Inflammatory macrophage treated with lipopolysaccharide for 4 hours (primary cell): ENCODE measurements around the gene NDEL1.

Source experiments
- DNase-seq: peaks from one replicate; pipeline ENCODE4 v3.0.0-alpha.2; 2020

NDEL1 gene

GRCh38 chr17:8418471-8418870 is 17.2 kb upstream of the NDEL1 start:
- no peak for DNase-seq

DNA sequence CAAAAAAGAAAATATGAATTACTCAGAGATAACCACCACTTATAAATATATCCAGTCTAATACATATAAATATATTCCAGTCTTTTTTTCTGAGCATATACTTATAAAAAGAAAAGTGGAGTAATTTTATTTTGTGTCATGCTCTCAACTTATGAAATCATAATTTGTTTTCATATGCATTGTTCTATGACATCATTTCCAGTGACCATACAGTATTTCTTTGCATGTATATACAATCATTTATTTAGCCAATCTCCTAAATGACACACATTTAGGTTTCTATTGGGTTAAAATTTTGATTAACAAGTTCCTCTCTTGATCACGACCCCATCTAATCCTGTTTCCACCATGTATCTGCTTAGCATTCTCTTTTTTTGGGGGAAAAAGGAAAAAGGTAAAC is 16.4 kb upstream of the NDEL1 start:
- DNase-seq, result peak; percentile 17

GRCh38 chr17:8420041-8420934 is 15.4 kb upstream of the NDEL1 start:
- peak; percentile 88 for DNase-seq

- no peak for DNase-seq
Measured at GRCh38 chr17:8421571-8421970, 14.1 kb upstream of the NDEL1 start.

GRCh38 chr17:8426094-8426720 is 9.5 kb upstream of the NDEL1 start:
- no peak for DNase-seq

- DNase-seq, result no peak
Measured at GRCh38 chr17:8426802-8427201, 8.9 kb upstream of the NDEL1 start.

DNA sequence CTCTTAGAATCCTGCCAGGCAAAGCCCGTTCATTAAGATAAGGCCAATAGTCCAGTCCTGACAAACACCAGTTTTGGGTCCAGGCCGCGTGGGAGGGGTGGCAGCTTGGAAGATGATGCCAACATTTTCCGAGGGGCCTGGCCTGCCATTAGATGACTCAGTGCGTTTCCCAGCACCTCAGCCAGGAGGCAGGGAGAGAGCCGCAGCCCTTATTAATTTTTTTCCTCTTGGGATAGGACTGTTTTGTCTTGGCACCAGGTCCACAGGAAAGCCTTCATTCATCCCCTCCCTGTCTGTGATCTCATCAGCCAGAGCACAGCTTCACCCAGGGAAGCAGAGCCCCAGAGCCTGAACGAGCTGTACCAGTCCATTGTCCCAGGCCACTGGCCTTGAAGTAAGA is 4.7 kb upstream of the NDEL1 start:
- DNase-seq, result no peak

- peak; percentile 62 for DNase-seq
Measured at GRCh38 chr17:8436169-8436843, 622 bp downstream of the NDEL1 start.

GRCh38 chr17:8436844-8437171 is 1.1 kb downstream of the NDEL1 start:
- no peak for DNase-seq

DNA sequence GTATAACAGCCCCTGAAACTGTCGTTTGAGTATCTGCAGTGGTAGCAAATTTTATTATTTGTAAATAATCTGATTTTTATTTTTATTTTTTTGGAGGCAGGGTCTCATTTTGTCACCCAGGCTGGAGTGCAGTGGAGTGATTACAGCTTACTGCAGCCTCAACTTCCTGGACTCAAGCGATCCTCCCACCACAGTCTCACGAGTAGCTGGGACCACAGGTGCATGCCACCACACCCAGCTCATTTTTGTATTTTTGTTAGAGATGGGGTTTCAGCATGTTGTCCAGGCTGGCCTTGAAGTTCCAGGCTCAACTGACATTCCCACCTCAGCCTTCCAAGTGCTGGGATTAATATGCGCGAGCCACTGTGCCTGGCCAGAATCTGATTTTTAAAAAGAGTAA is 2.8 kb downstream of the NDEL1 start:
- no peak for DNase-seq

DNA sequence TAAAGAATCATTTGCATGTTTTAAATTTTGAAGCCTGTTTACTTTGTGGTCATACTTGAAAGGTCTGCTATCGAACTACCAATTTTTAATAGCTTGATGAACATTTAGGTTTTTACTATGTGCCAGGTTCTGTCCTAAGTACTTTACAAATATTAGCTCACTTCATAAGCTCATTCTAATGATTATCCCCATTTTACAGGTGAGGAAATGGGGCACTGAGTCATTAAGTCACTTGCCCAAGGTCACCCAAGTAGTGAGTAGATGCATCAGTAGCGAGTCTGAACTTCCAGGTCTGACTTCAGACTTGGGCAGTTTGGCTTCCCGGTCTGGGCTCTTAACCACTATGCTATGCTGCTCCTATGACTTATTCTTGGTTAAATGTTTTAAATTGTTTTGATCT is 4.0 kb downstream of the NDEL1 start:
- DNase-seq, result no peak

GRCh38 chr17:8441690-8442089 is 6.0 kb downstream of the NDEL1 start:
- DNase-seq, result no peak

DNA sequence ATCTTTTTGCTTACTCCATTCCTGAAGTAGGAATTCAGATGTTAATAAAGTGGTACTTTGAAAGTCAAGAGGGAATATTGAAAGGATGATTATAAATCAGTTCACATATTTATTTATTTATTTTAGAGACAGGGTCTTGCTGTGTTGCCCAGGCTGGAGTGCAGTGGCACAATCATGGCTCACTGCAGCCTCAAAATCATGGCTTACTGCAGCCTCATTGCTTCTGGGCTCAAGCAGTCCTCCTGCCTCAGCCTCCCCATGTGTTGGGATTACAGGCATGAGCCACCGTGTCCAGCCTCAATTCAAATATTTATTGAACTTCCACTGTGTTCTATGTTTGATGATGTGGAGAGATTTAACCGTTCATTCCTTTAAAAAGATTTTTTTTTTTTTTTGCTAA is 6.6 kb downstream of the NDEL1 start:
- no peak for DNase-seq

DNA sequence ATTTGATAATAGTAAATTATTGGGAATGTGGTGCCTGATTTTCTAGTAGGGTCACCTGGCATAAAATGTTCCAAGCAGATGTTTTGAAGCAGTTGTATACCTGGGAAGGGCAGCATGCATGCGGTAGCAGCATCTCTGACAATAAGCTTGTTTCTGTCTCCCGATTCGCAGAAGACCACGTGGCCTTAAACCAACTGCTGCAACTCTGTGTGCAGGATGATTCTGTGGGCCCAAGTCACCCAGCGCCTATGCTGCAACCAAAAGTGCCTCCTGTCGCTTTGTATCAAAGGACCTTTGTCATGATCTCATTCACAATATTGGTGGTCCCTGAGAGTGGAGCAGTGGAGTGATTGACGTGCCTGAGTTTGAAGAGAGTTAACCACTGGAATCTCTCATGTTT is 8.1 kb downstream of the NDEL1 start:
- DNase-seq, result no peak

GRCh38 chr17:8444494-8444893 is 8.8 kb downstream of the NDEL1 start:
- no peak for DNase-seq

DNA sequence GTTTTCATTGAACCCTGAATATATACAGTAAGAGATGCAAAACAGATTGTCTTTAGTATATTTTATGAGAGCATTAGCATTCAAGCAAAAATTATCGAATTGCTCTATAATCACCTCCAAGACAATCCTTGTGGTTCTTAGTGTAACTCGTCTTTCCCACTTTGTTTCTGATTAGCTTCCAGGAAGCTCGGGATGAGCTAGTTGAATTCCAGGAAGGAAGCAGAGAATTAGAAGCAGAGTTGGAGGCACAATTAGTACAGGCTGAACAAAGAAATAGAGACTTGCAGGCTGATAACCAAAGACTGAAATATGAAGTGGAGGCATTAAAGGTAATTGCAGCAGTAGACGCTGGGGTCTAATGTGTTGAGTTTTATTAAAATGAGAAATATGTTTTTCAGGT is 9.9 kb downstream of the NDEL1 start:
- DNase-seq, result no peak

GRCh38 chr17:8447799-8448198 is 12.1 kb downstream of the NDEL1 start:
- DNase-seq, result no peak

DNA sequence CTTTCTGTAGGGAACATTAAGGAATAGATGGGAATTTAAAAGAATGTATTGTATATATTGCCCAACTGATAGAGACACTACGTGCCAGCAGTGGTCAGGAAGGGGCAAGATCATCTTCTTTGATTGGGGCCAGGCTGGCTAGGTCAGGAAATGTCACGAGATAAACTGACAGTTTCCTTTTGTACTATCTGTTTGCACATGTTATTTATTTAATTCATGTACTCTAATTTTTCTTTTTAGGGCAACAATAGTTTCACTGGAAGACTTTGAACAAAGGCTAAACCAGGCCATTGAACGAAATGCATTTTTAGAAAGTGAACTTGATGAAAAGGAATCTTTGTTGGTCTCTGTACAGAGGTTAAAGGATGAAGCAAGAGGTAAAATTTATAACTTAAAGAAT is 12.6 kb downstream of the NDEL1 start:
- no peak for DNase-seq

- no peak for DNase-seq
Measured at GRCh38 chr17:8451933-8452614, 16.4 kb downstream of the NDEL1 start.

DNA sequence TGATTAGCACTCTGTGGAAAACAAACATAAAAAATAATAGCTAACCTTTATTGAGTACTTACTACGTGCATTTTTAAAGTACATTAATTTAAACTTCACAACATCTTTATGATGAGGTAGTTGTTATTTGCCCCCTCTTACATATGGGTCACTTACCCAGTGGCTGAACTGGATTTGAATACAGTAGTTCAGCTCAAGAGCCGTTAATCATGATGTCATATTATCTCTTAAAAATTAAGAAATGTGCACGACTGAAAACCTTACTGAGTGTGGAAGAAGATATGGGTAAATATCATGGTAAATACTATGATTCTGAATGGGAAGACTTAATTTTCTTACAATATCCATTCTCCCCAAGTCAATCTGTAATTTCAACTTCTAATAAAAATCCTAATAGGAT is 17.6 kb downstream of the NDEL1 start:
- no peak for DNase-seq

DNA sequence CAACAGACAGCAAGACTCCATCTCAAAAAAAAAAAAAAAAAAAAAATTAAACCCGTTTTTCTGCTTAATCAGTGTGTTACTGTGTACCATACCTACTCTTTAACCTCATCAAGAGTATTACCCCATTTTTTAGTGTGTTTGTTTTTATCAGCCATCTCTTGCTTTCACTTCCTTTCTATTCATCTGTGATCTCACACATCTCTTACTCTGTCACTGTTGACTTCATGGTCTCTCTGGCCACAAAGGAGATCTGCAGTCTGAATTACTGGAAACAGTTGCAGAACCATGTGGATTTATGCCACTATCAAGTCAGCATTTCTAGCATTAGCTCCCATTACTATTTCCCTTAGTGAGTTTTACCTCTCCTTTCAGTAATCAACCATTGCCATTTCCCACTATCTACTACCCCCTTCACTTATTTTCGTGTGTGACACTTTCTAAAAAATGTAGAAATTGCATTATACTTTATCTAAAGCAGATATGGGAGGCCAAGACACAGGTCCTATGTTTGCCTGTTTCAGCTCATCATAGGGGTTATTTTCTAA is 20.1 kb downstream of the NDEL1 start:
- DNase-seq, result peak; percentile 31

GRCh38 chr17:8458128-8458527 is 22.4 kb downstream of the NDEL1 start:
- no peak for DNase-seq

GRCh38 chr17:8459107-8459506 is 23.4 kb downstream of the NDEL1 start:
- DNase-seq, result no peak
